WTC11 (cell line): Measurements from ENCODE around the gene MEGF6. TPM values are rescaled to one million over a fixed set of nuclear protein-coding genes. Genes with fewer than 3 reads are reported as not detected.

Experiments used
- ATAC-seq: fragments of 200-7000 bp; cut with Tn5 transposase; 2 replicates; pipeline ENCODE4 v1.10.0; 2021; ENCODE audit warnings: mild to moderate bottlenecking, moderate library complexity
- CTCF ChIA-PET: fragments of 300-600 bp; sonication (Branson Sonifier 250); formaldehyde crosslinking; loops from one replicate; lab custom pipeline; 2021; ENCODE audit warnings: antibody characterized with exemption; lab: Charles Lee
- POLR2A ChIA-PET: fragments of 350-600 bp; sonication (Branson Sonifier 250); formaldehyde crosslinking; loops from one replicate; lab custom pipeline; 2021; ENCODE audit warnings: antibody characterized with exemption; lab: Charles Lee
- DNase-seq: peaks from one replicate; pipeline ENCODE4 v3.0.0; 2021; ENCODE audit warnings: low spot score
- H3K27ac Mint-ChIP-seq: 2 replicates; pipeline ENCODE4 v1.8.0; 2021; ENCODE audit warnings: mixed read lengths
- H3K27me3 Mint-ChIP-seq: 2 replicates; pipeline ENCODE4 v1.8.0; 2021; ENCODE audit warnings: low read depth, mild to moderate bottlenecking, moderate library complexity, mixed read lengths
- H3K36me3 Mint-ChIP-seq: 2 replicates; pipeline ENCODE4 v1.8.0; 2021; ENCODE audit warnings: mixed read lengths
- H3K4me1 Mint-ChIP-seq: 2 replicates; pipeline ENCODE4 v1.8.0; 2022; ENCODE audit warnings: mixed read lengths
- H3K4me3 Mint-ChIP-seq: 2 replicates; pipeline ENCODE4 v1.8.0; 2021; ENCODE audit warnings: mild to moderate bottlenecking, moderate library complexity, mixed read lengths
- H3K9me3 Mint-ChIP-seq: 2 replicates; pipeline ENCODE4 v1.8.0; 2021; ENCODE audit warnings: mixed read lengths
- ATF1 ChIP-seq: sonication (generic); formaldehyde crosslinking; IDR thresholded peaks from 2 replicates; pipeline ENCODE4 v1.8.1; 2023; ENCODE audit warnings: mild to moderate bottlenecking, moderate library complexity, missing genetic modification reagents
- EMX1 ChIP-seq: fragments of 250-450 bp; sonication (Bioruptor Pico); IDR thresholded peaks from 2 replicates; pipeline ENCODE4 v1.8.0; 2021; ENCODE audit warnings: mild to moderate bottlenecking
- FOXJ3 ChIP-seq: sonication (generic); formaldehyde crosslinking; IDR thresholded peaks from 2 replicates; pipeline ENCODE4 v1.9.0; 2021; ENCODE audit warnings: missing genetic modification reagents, mild to moderate bottlenecking, borderline replicate concordance
- GABPB1 ChIP-seq: sonication (generic); formaldehyde crosslinking; IDR thresholded peaks from 2 replicates; pipeline ENCODE4 v1.8.1; 2023; ENCODE audit warnings: mild to moderate bottlenecking, missing genetic modification reagents
- GRHL2 ChIP-seq: fragments of 250-450 bp; sonication (Bioruptor Pico); IDR thresholded peaks from 2 replicates; pipeline ENCODE4 v1.8.0; 2022; ENCODE audit warnings: mild to moderate bottlenecking, moderate library complexity; ENCODE audit not compliant: insufficient replicate concordance, severe bottlenecking
- JAZF1 ChIP-seq: fragments of 250-450 bp; sonication (Bioruptor Pico); IDR thresholded peaks from 2 replicates; pipeline ENCODE4 v1.9.0; 2021; ENCODE audit warnings: moderate library complexity, mild to moderate bottlenecking, inconsistent platforms
- NFATC4 ChIP-seq: fragments of 250-450 bp; sonication (Bioruptor Pico); IDR thresholded peaks from 2 replicates; pipeline ENCODE4 v1.9.0; 2021; ENCODE audit warnings: mild to moderate bottlenecking
- PRRX2 ChIP-seq: fragments of 250-450 bp; sonication (Bioruptor Pico); IDR thresholded peaks from 2 replicates; pipeline ENCODE4 v1.8.0; 2021; ENCODE audit warnings: mild to moderate bottlenecking
- SOX15 ChIP-seq: fragments of 250-450 bp; sonication (Bioruptor Pico); IDR thresholded peaks from 2 replicates; pipeline ENCODE4 v1.9.0; 2021; ENCODE audit warnings: mild to moderate bottlenecking
- ZNF219 ChIP-seq: sonication (generic); formaldehyde crosslinking; IDR thresholded peaks from 2 replicates; pipeline ENCODE4 v1.8.0; 2023; ENCODE audit warnings: missing genetic modification reagents, mild to moderate bottlenecking, borderline replicate concordance
- ZNF317 ChIP-seq: sonication (generic); formaldehyde crosslinking; IDR thresholded peaks from 2 replicates; pipeline ENCODE4 v1.8.1; 2023; ENCODE audit warnings: low read depth, mild to moderate bottlenecking, moderate library complexity, missing genetic modification reagents, borderline replicate concordance
- ZNF671 ChIP-seq: fragments of 250-450 bp; sonication (Bioruptor Pico); IDR thresholded peaks from 2 replicates; pipeline ENCODE4 v1.8.0; 2021; ENCODE audit warnings: mild to moderate bottlenecking
- total RNA-seq: library from RNA; stranded (reverse); gene quantifications from 3 replicates; pipeline ENCODE4 v1.2.3, GENCODE V29; 2021
- TF ChIP-seq, protein P1 (sequence below): sonication (generic); formaldehyde crosslinking; IDR thresholded peaks from 2 replicates; pipeline ENCODE4 v1.8.1; 2022; ENCODE audit warnings: low read depth, mild to moderate bottlenecking, moderate library complexity, missing genetic modification reagents, borderline replicate concordance
- TF ChIP-seq, protein P2 (sequence below): sonication (generic); formaldehyde crosslinking; IDR thresholded peaks from 2 replicates; pipeline ENCODE4 v1.8.1; 2022; ENCODE audit warnings: low read depth, missing genetic modification reagents, borderline replicate concordance
- TF ChIP-seq, protein P3 (sequence below): sonication (generic); formaldehyde crosslinking; IDR thresholded peaks from 2 replicates; pipeline ENCODE4 v1.8.1; 2023; ENCODE audit warnings: mild to moderate bottlenecking, missing genetic modification reagents
- TF ChIP-seq, protein P4 (sequence below): sonication (generic); formaldehyde crosslinking; IDR thresholded peaks from 2 replicates; pipeline ENCODE4 v1.8.1; 2023; ENCODE audit warnings: mild to moderate bottlenecking, moderate library complexity, missing genetic modification reagents
- TF ChIP-seq, protein P5 (sequence below): fragments of 250-450 bp; sonication (Bioruptor Pico); IDR thresholded peaks from 2 replicates; pipeline ENCODE4 v1.8.0; 2021; ENCODE audit warnings: mild to moderate bottlenecking
- TF ChIP-seq, protein P6 (sequence below): sonication (generic); formaldehyde crosslinking; IDR thresholded peaks from 2 replicates; pipeline ENCODE4 v1.8.0; 2022; ENCODE audit warnings: missing genetic modification reagents

The MEGF6 gene
- total RNA-seq, 1 experiment from 2014 or later = 24.9 TPM

DNA sequence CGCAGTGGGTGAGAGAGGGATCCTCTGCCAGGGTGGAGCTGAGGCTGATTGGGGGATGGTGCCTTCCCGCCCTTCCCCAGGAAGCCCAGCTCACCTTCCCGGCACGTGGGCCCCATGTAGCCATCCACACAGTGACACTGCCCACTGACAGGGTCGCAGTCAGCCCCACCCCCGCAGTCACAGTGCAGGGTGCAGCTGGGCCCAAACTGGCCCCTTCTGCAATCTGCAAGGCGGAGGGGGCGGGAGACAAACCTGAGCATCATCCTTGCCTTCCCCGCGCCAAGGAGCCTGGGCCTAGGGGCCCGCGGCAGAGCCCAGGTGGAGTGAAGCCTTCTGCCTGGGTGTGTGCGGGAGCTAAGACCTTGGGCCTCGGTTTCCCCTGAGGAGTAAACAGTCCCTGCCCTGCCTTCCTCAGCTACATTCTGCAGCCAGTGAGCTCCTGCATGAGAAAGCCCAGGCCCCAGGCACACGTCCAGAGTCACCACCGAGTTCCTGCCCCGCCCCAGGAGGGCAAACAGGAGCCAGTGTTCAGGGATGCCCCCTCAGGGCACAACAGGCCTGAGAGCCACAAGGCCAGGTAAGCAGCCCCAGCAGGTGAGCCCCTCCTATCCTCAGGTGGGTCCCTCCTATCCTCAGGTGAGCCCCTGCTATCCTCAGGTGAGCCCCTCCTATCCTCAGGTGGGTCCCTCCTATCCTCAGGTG lies 118.6 kb downstream of the MEGF6 start:
- H3K27me3 Mint-ChIP-seq = no peaks in the 10 kb centered on the region; the same call in 1 of the 2 replicates
- no peak overlapping the region for H3K4me3 Mint-ChIP-seq
- H3K36me3 Mint-ChIP-seq = peaks cover 12% of the 10 kb centered on the region
- H3K4me1 Mint-ChIP-seq = peaks cover 2% of the 10 kb centered on the region; the same call in 1 of the 2 replicates
- peaks cover 14% of the 10 kb centered on the region for H3K9me3 Mint-ChIP-seq
- TF ChIP-seq, protein P1, sequence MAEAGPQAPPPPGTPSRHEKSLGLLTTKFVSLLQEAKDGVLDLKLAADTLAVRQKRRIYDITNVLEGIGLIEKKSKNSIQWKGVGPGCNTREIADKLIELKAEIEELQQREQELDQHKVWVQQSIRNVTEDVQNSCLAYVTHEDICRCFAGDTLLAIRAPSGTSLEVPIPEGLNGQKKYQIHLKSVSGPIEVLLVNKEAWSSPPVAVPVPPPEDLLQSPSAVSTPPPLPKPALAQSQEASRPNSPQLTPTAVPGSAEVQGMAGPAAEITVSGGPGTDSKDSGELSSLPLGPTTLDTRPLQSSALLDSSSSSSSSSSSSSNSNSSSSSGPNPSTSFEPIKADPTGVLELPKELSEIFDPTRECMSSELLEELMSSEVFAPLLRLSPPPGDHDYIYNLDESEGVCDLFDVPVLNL (CRISPR knock-in tag) = no peak
- TF ChIP-seq, protein P2, sequence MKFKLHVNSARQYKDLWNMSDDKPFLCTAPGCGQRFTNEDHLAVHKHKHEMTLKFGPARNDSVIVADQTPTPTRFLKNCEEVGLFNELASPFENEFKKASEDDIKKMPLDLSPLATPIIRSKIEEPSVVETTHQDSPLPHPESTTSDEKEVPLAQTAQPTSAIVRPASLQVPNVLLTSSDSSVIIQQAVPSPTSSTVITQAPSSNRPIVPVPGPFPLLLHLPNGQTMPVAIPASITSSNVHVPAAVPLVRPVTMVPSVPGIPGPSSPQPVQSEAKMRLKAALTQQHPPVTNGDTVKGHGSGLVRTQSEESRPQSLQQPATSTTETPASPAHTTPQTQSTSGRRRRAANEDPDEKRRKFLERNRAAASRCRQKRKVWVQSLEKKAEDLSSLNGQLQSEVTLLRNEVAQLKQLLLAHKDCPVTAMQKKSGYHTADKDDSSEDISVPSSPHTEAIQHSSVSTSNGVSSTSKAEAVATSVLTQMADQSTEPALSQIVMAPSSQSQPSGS (CRISPR knock-in tag) = no peak
- TF ChIP-seq EMX1 (CRISPR knock-in tag) = no peak
- no peak for TF ChIP-seq ZNF671 (CRISPR knock-in tag)
- TF ChIP-seq, protein P3, sequence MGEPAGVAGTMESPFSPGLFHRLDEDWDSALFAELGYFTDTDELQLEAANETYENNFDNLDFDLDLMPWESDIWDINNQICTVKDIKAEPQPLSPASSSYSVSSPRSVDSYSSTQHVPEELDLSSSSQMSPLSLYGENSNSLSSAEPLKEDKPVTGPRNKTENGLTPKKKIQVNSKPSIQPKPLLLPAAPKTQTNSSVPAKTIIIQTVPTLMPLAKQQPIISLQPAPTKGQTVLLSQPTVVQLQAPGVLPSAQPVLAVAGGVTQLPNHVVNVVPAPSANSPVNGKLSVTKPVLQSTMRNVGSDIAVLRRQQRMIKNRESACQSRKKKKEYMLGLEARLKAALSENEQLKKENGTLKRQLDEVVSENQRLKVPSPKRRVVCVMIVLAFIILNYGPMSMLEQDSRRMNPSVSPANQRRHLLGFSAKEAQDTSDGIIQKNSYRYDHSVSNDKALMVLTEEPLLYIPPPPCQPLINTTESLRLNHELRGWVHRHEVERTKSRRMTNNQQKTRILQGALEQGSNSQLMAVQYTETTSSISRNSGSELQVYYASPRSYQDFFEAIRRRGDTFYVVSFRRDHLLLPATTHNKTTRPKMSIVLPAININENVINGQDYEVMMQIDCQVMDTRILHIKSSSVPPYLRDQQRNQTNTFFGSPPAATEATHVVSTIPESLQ (CRISPR knock-in tag) = no peak
- TF ChIP-seq PRRX2 (CRISPR knock-in tag) = no peak
- TF ChIP-seq, protein P4, sequence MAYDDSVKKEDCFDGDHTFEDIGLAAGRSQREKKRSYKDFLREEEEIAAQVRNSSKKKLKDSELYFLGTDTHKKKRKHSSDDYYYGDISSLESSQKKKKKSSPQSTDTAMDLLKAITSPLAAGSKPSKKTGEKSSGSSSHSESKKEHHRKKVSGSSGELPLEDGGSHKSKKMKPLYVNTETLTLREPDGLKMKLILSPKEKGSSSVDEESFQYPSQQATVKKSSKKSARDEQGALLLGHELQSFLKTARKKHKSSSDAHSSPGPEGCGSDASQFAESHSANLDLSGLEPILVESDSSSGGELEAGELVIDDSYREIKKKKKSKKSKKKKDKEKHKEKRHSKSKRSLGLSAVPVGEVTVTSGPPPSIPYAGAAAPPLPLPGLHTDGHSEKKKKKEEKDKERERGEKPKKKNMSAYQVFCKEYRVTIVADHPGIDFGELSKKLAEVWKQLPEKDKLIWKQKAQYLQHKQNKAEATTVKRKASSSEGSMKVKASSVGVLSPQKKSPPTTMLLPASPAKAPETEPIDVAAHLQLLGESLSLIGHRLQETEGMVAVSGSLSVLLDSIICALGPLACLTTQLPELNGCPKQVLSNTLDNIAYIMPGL (CRISPR knock-in tag) = no peak
- TF ChIP-seq ATF1 (CRISPR knock-in tag) = no peak
- TF ChIP-seq, protein P5, sequence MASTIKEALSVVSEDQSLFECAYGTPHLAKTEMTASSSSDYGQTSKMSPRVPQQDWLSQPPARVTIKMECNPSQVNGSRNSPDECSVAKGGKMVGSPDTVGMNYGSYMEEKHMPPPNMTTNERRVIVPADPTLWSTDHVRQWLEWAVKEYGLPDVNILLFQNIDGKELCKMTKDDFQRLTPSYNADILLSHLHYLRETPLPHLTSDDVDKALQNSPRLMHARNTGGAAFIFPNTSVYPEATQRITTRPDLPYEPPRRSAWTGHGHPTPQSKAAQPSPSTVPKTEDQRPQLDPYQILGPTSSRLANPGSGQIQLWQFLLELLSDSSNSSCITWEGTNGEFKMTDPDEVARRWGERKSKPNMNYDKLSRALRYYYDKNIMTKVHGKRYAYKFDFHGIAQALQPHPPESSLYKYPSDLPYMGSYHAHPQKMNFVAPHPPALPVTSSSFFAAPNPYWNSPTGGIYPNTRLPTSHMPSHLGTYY (CRISPR knock-in tag) = no peak
- no peak for TF ChIP-seq GRHL2 (CRISPR knock-in tag)
- TF ChIP-seq GABPB1 (CRISPR knock-in tag) = no peak
- TF ChIP-seq ZNF317 (CRISPR knock-in tag) = no peak
- TF ChIP-seq SOX15 (CRISPR knock-in tag) = no peak
- no peak for TF ChIP-seq JAZF1
- TF ChIP-seq NFATC4 (CRISPR knock-in tag) = no peak
- no peak for TF ChIP-seq FOXJ3 (CRISPR knock-in tag)
- TF ChIP-seq, protein P6, sequence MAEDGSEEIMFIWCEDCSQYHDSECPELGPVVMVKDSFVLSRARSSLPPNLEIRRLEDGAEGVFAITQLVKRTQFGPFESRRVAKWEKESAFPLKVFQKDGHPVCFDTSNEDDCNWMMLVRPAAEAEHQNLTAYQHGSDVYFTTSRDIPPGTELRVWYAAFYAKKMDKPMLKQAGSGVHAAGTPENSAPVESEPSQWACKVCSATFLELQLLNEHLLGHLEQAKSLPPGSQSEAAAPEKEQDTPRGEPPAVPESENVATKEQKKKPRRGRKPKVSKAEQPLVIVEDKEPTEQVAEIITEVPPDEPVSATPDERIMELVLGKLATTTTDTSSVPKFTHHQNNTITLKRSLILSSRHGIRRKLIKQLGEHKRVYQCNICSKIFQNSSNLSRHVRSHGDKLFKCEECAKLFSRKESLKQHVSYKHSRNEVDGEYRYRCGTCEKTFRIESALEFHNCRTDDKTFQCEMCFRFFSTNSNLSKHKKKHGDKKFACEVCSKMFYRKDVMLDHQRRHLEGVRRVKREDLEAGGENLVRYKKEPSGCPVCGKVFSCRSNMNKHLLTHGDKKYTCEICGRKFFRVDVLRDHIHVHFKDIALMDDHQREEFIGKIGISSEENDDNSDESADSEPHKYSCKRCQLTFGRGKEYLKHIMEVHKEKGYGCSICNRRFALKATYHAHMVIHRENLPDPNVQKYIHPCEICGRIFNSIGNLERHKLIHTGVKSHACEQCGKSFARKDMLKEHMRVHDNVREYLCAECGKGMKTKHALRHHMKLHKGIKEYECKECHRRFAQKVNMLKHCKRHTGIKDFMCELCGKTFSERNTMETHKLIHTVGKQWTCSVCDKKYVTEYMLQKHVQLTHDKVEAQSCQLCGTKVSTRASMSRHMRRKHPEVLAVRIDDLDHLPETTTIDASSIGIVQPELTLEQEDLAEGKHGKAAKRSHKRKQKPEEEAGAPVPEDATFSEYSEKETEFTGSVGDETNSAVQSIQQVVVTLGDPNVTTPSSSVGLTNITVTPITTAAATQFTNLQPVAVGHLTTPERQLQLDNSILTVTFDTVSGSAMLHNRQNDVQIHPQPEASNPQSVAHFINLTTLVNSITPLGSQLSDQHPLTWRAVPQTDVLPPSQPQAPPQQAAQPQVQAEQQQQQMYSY = no peak
- no peak for TF ChIP-seq ZNF219 (CRISPR knock-in tag)
- POLR2A ChIA-PET = no interaction called here
- CTCF ChIA-PET = interaction anchor here (0.7 to 1.8 kb wide), 6 partner anchors 21 to 129 kb away, joined by 3 to 7 read pairs (median 3); no protein-coding TSS in a partner anchor
- DNase-seq (no peak), ATAC-seq (no peak)
- H3K27ac Mint-ChIP-seq = no peak overlapping the region
